OCI-LY7 (cell line): ENCODE results near the gene PARP2. TPM values are rescaled to one million over a fixed set of nuclear protein-coding genes. Genes with fewer than 3 reads are reported as not detected.

ENCODE experiments used
- BruUV-seq: library from RNA; stranded (reverse); fragments of 400-500 nt; replicated peaks from 2 replicates; lab custom pipeline; 2021; lab: Mats Ljungman, UMichigan
- CTCF ChIA-PET: fragments of 300-600 bp; sonication (Branson Sonifier 250); formaldehyde crosslinking; loops from one replicate; lab custom pipeline; 2022; ENCODE audit warnings: antibody characterized with exemption; ENCODE audit not compliant: unreplicated experiment; lab: Charles Lee
- POLR2A ChIA-PET: fragments of 300-600 bp; sonication (Branson Sonifier 250); formaldehyde crosslinking; loops from one replicate; lab custom pipeline; 2022; ENCODE audit warnings: antibody characterized with exemption; lab: Charles Lee
- DNase-seq: peaks from one replicate; pipeline ENCODE4 v3.0.0-alpha.2; 2015; ENCODE audit warnings: low spot score
- H2AFZ ChIP-seq: fragments of 200-600 bp; sonication (generic), shearing (Covaris generic); 2 replicates; pipeline ENCODE4 v1.6.1; 2014; ENCODE audit warnings: mild to moderate bottlenecking, antibody characterized with exemption, low read length, moderate library complexity
- H3K27ac ChIP-seq: fragments of 200-600 bp; sonication (generic); 2 replicates; pipeline ENCODE4 v1.5.1; 2014; ENCODE audit warnings: mixed run types, low read depth, mild to moderate bottlenecking, moderate library complexity, low read length, inconsistent platforms; ENCODE audit not compliant: poor library complexity, severe bottlenecking
- H3K36me3 ChIP-seq: fragments of 200-600 bp; sonication (generic); 2 replicates; pipeline ENCODE4 v1.6.1; 2014; ENCODE audit warnings: mild to moderate bottlenecking, antibody characterized with exemption, low read length, moderate library complexity, mixed read lengths; ENCODE audit not compliant: insufficient read depth
- H3K4me1 ChIP-seq: fragments of 200-600 bp; sonication (generic); 2 replicates; pipeline ENCODE4 v1.5.1; 2014; ENCODE audit warnings: mild to moderate bottlenecking, low read length; ENCODE audit not compliant: insufficient read depth, poor library complexity, severe bottlenecking
- H3K4me2 ChIP-seq: fragments of 200-600 bp; sonication (generic); 2 replicates; pipeline ENCODE4 v1.6.1; 2014; ENCODE audit warnings: mild to moderate bottlenecking, low read length
- H3K4me3 ChIP-seq: fragments of 200-600 bp; sonication (generic); 2 replicates; pipeline ENCODE4 v1.5.1; 2014; ENCODE audit warnings: mild to moderate bottlenecking, low read depth, low read length; ENCODE audit not compliant: poor library complexity, severe bottlenecking
- H3K79me2 ChIP-seq: fragments of 200-600 bp; sonication (generic); 2 replicates; pipeline ENCODE4 v1.6.1; 2016; ENCODE audit warnings: low read depth, mild to moderate bottlenecking, low read length, moderate library complexity, mixed read lengths; ENCODE audit not compliant: insufficient read depth
- H3K9me2 ChIP-seq: fragments of 200-600 bp; sonication (generic); 2 replicates; pipeline ENCODE4 v1.6.1; 2016; ENCODE audit warnings: mild to moderate bottlenecking, low read length, mixed read lengths; ENCODE audit not compliant: insufficient read depth
- H3K9me3 ChIP-seq: fragments of 200-600 bp; sonication (generic); 2 replicates; pipeline ENCODE4 v1.6.1; 2014; ENCODE audit warnings: mild to moderate bottlenecking, mixed run types, low read length, mixed read lengths
- H4K20me1 ChIP-seq: fragments of 200-600 bp; sonication (generic); 2 replicates; pipeline ENCODE4 v1.6.1; 2014; ENCODE audit warnings: mild to moderate bottlenecking, antibody characterized with exemption, low read length, moderate library complexity, mixed read lengths; ENCODE audit not compliant: insufficient read depth
- CTCF ChIP-seq: fragments of 200-600 bp; sonication (generic); conservative IDR thresholded peaks from 2 replicates; pipeline ENCODE4 v1.5.1; 2014; ENCODE audit warnings: mild to moderate bottlenecking, antibody characterized with exemption, low read length, moderate library complexity, mixed read lengths
- EZH2phosphoT487 ChIP-seq: fragments of 200-600 bp; sonication (generic); IDR thresholded peaks from 2 replicates; pipeline ENCODE4 v1.6.1; 2018; ENCODE audit warnings: low read depth, borderline replicate concordance, mild to moderate bottlenecking, mixed run types, antibody characterized with exemption, low read length, moderate library complexity, mixed read lengths
- intact Hi-C: fragments of 100-400 bp; cut with micrococcal nuclease; formaldehyde crosslinking; loops from one replicate; pipeline ENCODE4 v1.10.0; 2022; ENCODE audit not compliant: unreplicated experiment
- total RNA-seq, 2 experiments: library from RNA; depleted of rRNA in 1 of 2; stranded (reverse); fragments of >200 nt in 1 of 2; shearing (Covaris generic) in 1 of 2; gene quantifications; 2 replicates each; pipeline ENCODE4 v1.2.3, GENCODE V29; 2014 to 2022

PARP2 gene
- total RNA-seq, 2 experiments from 2014 or later = 44.4 to 55.4 TPM

- Histone ChIP-seq H2AFZ (peak overlapping the region; percentile 81), H3K79me2 (peaks cover 68% of the 10 kb centered on the region), H3K9me3 (no peaks in the 10 kb centered on the region), H3K27ac (peak overlapping the region; percentile 67), H3K4me3 (peak overlapping the region; percentile 83), H4K20me1 (peaks cover 15% of the 10 kb centered on the region; the same call in 1 of the 2 replicates), H3K36me3 (peaks cover 32% of the 10 kb centered on the region; the same call in 1 of the 2 replicates), H3K9me2 (no peaks in the 10 kb centered on the region), H3K4me2 (peak overlapping the region; percentile 79), H3K4me1 (peaks cover 57% of the 10 kb centered on the region)
- TF ChIP-seq EZH2phosphoT487 (no peak), CTCF (no peak)
- intact Hi-C loops = no loop called here
- ChIA-PET POLR2A (interaction anchor here (1.1 to 2.7 kb wide), 6 partner anchors 10 to 278 kb away, joined by 3 to 73 read pairs (median 7); partner anchors contain the start of genes PARP2 and PIP4P1), CTCF (interaction anchor here (0.6 to 1.8 kb wide), 5 partner anchors 9 to 212 kb away, joined by 3 to 11 read pairs (median 3); partner anchors contain the start of genes PARP2 and PIP4P1)
- no TSS peak for BruUV-seq
- no peak for DNase-seq
Measured at GRCh38 chr14:20332431-20332787, 11.0 kb upstream of the PARP2 start.

- Histone ChIP-seq H3K4me2 (peak within 1 kb of the TSS; percentile 79), H3K4me1 (peaks cover 52% of the 10 kb centered on the region), H3K4me3 (peak within 1 kb of the TSS; percentile 83), H2AFZ (peak within 1 kb of the TSS; percentile 81), H3K79me2 (peaks cover 63% of the 10 kb centered on the region), H3K27ac (peak within 1 kb of the TSS; percentile 67), H4K20me1 (peaks cover 9% of the 10 kb centered on the region; the same call in 1 of the 2 replicates), H3K9me3 (no peaks in the 10 kb centered on the region), H3K36me3 (peaks cover 27% of the 10 kb centered on the region; the same call in 1 of the 2 replicates), H3K9me2 (no peaks in the 10 kb centered on the region)
- TSS peak; percentile 91 for BruUV-seq
- peak; percentile 91 for DNase-seq
- ChIA-PET POLR2A (interaction anchor here (0.7 to 2.7 kb wide), 10 partner anchors 10 to 351 kb away, joined by 3 to 73 read pairs (median 4); partner anchors contain the start of genes PARP2, PIP4P1 and RNASE4), CTCF (interaction anchor here (0.6 to 1.8 kb wide), 5 partner anchors 8 to 638 kb away, joined by 3 to 11 read pairs (median 4); partner anchors contain the start of genes PARP2 and PIP4P1)
- no peak for TF ChIP-seq CTCF
- no peak for TF ChIP-seq EZH2phosphoT487
- intact Hi-C loops = loop anchor here (1.0 kb wide), 1 partner anchor 10 kb away; the partner anchor contains the start of gene PARP2
Measured at GRCh38 chr14:20332788-20333493, 10.5 kb upstream of the PARP2 start, which contains the start of gene CCNB1IP1. Gene CCNB1IP1 (minus strand): TSS chr14:20333279. CDS start chr14:20316523, 16,756 bp downstream.
